H1 (cell line): ENCODE results near the gene PEX5L.

Experiments
- CTCF ChIP-seq, 3 experiments: IDR thresholded peaks; 1 replicate in 2 of 3; 2 replicates in 1 of 3; pipeline versions ENCODE4 v1.5.1 to v1.6.1; 2011; ENCODE audit warnings: low read length in 3 of 3, mild to moderate bottlenecking in 3 of 3, inconsistent platforms in 2 of 3, low read depth in 1 of 3, moderate library complexity in 1 of 3; ENCODE audit not compliant: insufficient read depth in 1 of 3; ENCODE audit errors: control extremely low read depth in 1 of 3
- SIN3A ChIP-seq, 2 experiments: IDR thresholded peaks in 1 of 2; conservative IDR thresholded peaks in 1 of 2; 2 replicates each; pipeline ENCODE4 v1.6.1; 2011 to 2012; ENCODE audit warnings: low read length in 2 of 2, improper control_type of control experiment in 1 of 2, low read depth in 1 of 2, mild to moderate bottlenecking in 1 of 2
- TEAD4 ChIP-seq: IDR thresholded peaks from 2 replicates; pipeline ENCODE4 v1.6.1; 2012; ENCODE audit warnings: low read depth, low read length, inconsistent platforms, mixed read lengths

GRCh38 chr3:180059356-180059755 is 22.6 kb upstream of the PEX5L start:
- TF ChIP-seq CTCF (IDR thresholded peaks at IDR 0.05; ENCODE audit: control extremely low read depth in 1 of 3, insufficient read depth in 1 of 3, low read depth in 1 of 3, low read length in 3 of 3) (no peak), TEAD4 (no peak), SIN3A (conservative IDR thresholded peaks at IDR 0.05 in 1 of 2, IDR thresholded peaks at IDR 0.05 in 1 of 2; ENCODE audit: low read depth in 1 of 2, low read length in 2 of 2) (no peak)
